ENCODE measurements around the gene CLASP1. TPM values are rescaled to one million over a fixed set of nuclear protein-coding genes. Genes with fewer than 3 reads are reported as not detected.
"Not testable (repeated sequence)": the region's sequence is repeated elsewhere in the genome, so short reads cannot be mapped to it uniquely, and the experiment has no call there.

CLASP1 gene
- total RNA-seq, 2 experiments from 2014 or later, result 64.4 to 75.9 TPM

DNA sequence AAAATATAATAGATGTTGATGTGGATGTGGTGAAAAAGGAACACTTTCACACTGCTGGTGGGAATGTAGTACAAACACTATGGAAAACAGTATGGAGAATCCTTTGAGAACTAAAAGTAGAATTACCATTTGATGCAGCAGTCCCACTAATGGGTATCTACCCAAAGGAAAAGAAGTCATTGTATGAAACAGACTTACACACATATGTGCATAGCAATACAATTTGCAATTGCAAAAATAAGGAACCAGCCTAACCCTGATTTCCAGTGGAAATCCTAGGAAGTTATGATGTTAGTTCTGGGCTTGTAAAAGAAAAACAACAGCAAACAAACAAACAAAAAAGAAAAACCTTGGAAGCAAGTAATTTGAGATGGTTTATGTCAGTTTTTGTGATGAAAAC lies 28.6 kb upstream of the CLASP1 start:
- ATAC-seq (ENCODE audit: low read depth) (no peak), DNase-seq (no peak)
- Mint-ChIP-seq H3K4me3 (no peak overlapping the region), H3K9me3 (peaks cover 35% of the 10 kb centered on the region), H3K27me3 (peaks cover 19% of the 10 kb centered on the region), H3K36me3 (peaks cover 20% of the 10 kb centered on the region), H3K27ac (no peak overlapping the region), H3K4me1 (peaks cover 5% of the 10 kb centered on the region)
- POLR2A ChIA-PET, result no interaction called here

DNA sequence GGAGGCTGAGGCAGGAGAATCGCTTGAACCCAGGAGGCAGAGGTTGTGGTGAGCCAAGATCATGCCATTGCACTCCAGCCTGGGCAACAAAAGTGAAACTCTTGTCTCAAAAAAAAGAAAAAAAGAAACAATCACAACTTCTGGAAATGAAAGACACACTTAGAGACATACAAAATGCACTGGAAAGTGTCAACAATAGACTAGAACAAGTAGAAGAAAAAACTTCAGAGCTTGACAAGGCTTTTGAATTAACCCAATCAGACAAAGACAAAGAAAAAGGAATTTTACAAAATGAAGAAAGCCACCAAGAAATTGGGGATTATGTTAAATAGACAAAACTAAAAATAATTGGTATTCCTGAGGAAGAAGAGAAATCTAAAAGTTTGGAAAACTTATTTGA lies 22.4 kb upstream of the CLASP1 start:
- DNase-seq; H3K4me3 Mint-ChIP-seq; POLR2A ChIA-PET; ATAC-seq (ENCODE audit: low read depth); H3K4me1 Mint-ChIP-seq; H3K27ac Mint-ChIP-seq: not testable (repeated sequence)
- Mint-ChIP-seq H3K9me3 (peaks cover 31% of the 10 kb centered on the region), H3K27me3 (peaks cover 19% of the 10 kb centered on the region), H3K36me3 (peaks cover 34% of the 10 kb centered on the region)

DNA sequence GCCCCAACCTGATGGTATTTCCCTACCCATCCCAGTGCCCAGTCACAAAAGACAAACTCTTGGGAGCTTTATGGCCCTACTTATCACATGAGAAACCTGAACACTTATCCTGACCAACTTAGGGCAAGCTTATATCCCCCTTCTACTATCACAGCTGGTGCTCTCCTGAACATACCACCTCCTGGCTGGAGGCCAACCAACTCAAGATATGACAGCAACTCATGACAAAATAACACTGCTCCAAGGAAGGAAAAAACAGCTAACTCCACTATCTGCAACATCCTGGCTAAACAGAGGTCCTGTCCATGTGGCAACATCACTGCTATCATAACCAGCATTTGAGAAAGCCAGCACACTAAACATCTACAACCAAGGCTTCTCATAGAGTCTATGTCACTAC lies 20.9 kb upstream of the CLASP1 start:
- peaks cover 34% of the 10 kb centered on the region for H3K36me3 Mint-ChIP-seq
- no peaks in the 10 kb centered on the region for H3K4me1 Mint-ChIP-seq
- no peak overlapping the region for H3K4me3 Mint-ChIP-seq
- ATAC-seq (ENCODE audit: low read depth), result no peak
- H3K27ac Mint-ChIP-seq, result no peak overlapping the region
- H3K9me3 Mint-ChIP-seq, result peaks cover 25% of the 10 kb centered on the region
- POLR2A ChIA-PET, result no interaction called here
- H3K27me3 Mint-ChIP-seq, result peaks cover 18% of the 10 kb centered on the region
- no peak for DNase-seq

DNA sequence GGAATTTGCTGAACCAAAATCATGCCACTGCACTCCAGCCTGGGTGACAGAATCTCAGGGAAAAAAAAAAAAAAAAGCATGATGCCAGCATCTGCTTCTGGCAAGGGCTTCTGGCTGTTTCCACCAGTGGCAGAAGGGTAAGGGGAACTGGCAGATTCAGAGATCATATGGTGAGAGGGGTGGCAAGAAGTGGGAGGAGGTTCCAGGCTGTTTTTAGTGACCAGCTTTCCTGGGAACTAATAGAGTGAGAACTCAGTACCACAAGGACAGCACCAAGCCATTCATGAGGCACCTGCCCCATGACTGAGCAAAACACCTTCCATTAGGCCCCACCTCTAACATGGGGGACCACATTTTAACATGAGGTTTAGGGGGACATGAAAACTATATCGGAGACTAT lies 18.4 kb upstream of the CLASP1 start:
- peaks cover 15% of the 10 kb centered on the region for H3K9me3 Mint-ChIP-seq
- no peak overlapping the region for H3K27ac Mint-ChIP-seq
- H3K27me3 Mint-ChIP-seq, result peaks cover 4% of the 10 kb centered on the region
- H3K36me3 Mint-ChIP-seq, result peaks cover 26% of the 10 kb centered on the region
- H3K4me1 Mint-ChIP-seq, result no peaks in the 10 kb centered on the region
- ATAC-seq (ENCODE audit: low read depth), result no peak
- POLR2A ChIA-PET, result interaction anchor here (0.6 to 0.8 kb wide), 3 partner anchors 12 to 136 kb away, joined by 3 read pairs; no protein-coding TSS in a partner anchor
- no peak overlapping the region for H3K4me3 Mint-ChIP-seq
- DNase-seq, result no peak

DNA sequence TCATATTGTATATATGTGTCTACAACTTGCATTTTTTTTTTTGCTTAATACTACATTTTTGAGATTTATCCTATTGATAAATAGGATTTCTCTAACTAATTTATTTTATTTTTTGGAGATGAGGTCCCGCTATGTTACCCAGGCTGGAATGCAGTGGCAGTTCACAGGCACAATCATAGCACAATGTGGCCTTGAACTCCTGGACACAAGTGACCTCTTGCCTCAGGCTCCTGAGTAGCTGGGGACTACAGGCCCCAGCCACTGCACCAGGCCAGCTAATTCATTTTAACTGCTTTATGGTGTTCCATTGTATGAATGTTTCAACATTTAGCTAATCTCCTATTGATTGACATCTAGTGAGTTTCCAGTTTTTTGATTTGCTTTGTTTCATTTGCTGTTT lies 16.8 kb upstream of the CLASP1 start:
- peaks cover 7% of the 10 kb centered on the region for H3K9me3 Mint-ChIP-seq
- H3K4me3 Mint-ChIP-seq, result no peak overlapping the region
- POLR2A ChIA-PET, result interaction anchor here (1.2 kb wide), 1 partner anchor 33 kb away, joined by 3 read pairs; no protein-coding TSS in a partner anchor
- no peak overlapping the region for H3K27ac Mint-ChIP-seq
- ATAC-seq (ENCODE audit: low read depth) (no peak), DNase-seq (no peak)
- H3K4me1 Mint-ChIP-seq, result no peaks in the 10 kb centered on the region
- peaks cover 25% of the 10 kb centered on the region for H3K36me3 Mint-ChIP-seq
- peaks cover 2% of the 10 kb centered on the region for H3K27me3 Mint-ChIP-seq

DNA sequence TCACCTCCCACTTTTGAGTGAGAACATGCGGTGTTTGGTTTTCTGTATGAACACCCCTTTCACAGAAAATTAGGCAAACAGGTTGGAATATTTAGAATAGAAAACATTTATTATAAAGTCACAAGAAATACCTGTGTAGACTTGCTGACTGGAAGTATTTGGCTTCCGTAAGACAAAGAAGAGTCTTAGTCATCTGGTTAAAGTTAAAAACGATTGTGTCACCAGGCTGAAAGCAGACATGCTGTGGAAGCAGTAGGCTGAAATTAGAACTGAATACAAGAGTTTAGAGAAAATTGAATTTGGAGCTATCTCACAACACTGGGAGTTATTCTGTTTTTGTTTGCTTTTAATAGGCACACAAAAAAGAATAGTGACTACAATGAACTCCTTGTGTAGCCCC lies 16.2 kb upstream of the CLASP1 start:
- H3K27me3 Mint-ChIP-seq, result peaks cover 2% of the 10 kb centered on the region
- no peak overlapping the region for H3K27ac Mint-ChIP-seq
- no peak for DNase-seq
- POLR2A ChIA-PET, result interaction anchor here (1.2 kb wide), 1 partner anchor 34 kb away, joined by 3 read pairs; no protein-coding TSS in a partner anchor
- H3K9me3 Mint-ChIP-seq, result peaks cover 5% of the 10 kb centered on the region
- no peak for ATAC-seq (ENCODE audit: low read depth)
- peaks cover 22% of the 10 kb centered on the region for H3K36me3 Mint-ChIP-seq
- no peaks in the 10 kb centered on the region for H3K4me1 Mint-ChIP-seq
- H3K4me3 Mint-ChIP-seq, result no peak overlapping the region

DNA sequence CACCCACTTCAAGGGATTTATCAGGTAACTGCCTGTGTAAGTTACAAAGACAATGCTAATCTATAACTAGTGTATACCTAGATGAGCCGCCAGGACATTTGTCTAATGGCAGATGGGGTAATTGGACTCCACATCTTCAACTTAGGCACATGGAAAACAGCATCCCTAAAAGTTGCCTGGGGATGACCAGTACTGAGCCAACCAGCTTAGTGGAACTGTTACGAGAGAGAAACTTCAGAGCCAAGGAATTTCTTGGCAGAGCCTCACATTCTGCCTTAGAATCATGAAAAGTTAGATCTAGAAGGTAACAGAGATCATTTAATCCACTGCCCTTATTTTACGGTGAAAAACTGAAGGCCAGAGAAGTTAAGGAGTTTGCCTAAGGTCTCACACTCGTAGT lies 15.5 kb upstream of the CLASP1 start:
- DNase-seq (no peak), ATAC-seq (ENCODE audit: low read depth) (no peak)
- H3K27me3 Mint-ChIP-seq, result no peaks in the 10 kb centered on the region
- H3K9me3 Mint-ChIP-seq, result no peaks in the 10 kb centered on the region
- POLR2A ChIA-PET, result interaction anchor here (1.2 kb wide), 1 partner anchor 34 kb away, joined by 3 read pairs; no protein-coding TSS in a partner anchor
- H3K4me1 Mint-ChIP-seq, result no peaks in the 10 kb centered on the region
- no peak overlapping the region for H3K27ac Mint-ChIP-seq
- H3K36me3 Mint-ChIP-seq, result peaks cover 16% of the 10 kb centered on the region
- H3K4me3 Mint-ChIP-seq, result no peak overlapping the region

DNA sequence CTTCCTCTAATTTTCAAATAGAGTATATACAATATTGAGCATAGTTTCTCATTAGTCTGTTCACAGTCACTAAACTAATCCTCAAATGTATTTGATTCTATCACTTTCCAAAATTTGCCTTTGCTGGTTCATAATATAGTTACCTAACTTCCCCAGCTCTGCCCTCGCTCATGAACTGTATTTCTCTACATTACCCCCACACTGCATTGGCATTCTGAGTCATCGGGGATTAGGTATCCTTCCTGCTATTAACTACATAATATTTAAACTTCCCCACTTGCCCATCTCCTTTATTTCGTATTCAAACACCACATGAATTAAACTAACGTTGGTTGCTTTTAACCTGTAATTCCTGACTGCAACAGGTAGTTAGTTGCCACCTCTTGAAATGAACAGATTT lies 14.8 kb upstream of the CLASP1 start:
- no peak for DNase-seq
- Mint-ChIP-seq H3K9me3 (no peaks in the 10 kb centered on the region), H3K27me3 (no peaks in the 10 kb centered on the region), H3K27ac (no peak overlapping the region), H3K4me3 (no peak overlapping the region), H3K4me1 (no peaks in the 10 kb centered on the region), H3K36me3 (peaks cover 14% of the 10 kb centered on the region)
- no peak for ATAC-seq (ENCODE audit: low read depth)
- POLR2A ChIA-PET, result no interaction called here

DNA sequence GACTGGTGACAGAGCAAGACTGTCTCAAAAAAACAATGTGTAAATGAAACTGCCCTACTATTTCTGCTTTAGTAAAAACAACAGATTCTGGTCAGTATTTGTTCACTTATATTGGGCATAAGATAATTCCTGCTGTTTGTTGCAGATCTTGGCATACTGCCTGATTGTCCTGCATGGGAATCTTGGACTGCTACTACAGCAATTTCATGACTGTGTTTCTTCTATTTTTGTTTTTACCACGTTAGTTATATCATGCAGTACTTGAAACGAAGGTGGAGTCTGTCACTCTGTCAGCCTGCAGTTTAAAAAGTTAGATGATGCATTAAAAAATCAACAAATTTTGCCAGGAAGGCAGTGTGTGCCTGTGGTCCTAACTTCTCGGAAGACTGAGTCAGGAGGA lies 14.2 kb upstream of the CLASP1 start:
- Mint-ChIP-seq H3K36me3 (peaks cover 15% of the 10 kb centered on the region), H3K27me3 (no peaks in the 10 kb centered on the region), H3K27ac (no peak overlapping the region), H3K4me1 (no peaks in the 10 kb centered on the region), H3K4me3 (no peak overlapping the region), H3K9me3 (no peaks in the 10 kb centered on the region)
- ATAC-seq (ENCODE audit: low read depth) (no peak), DNase-seq (no peak)
- POLR2A ChIA-PET, result interaction anchor here (0.7 kb wide), 1 partner anchor 13 kb away, joined by 3 read pairs; no protein-coding TSS in a partner anchor

DNA sequence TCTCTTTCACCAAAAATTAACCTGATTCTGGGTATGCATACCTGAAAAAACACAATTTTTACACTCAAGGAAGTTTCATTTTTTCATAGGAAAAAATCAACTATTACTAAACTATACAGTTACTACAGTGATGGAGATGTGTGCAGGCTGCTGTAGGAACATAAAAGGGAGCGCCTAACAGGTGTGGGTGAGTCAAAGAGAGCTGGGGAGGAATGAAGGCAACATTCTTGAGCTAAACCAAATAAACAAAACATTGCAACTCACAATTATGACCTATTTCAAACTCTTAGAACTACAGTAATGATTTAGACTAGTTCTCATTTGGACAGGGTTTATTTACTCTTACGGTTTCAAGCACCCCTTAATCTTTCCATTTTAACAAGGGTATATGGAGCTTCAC lies 13.4 kb upstream of the CLASP1 start:
- ATAC-seq (ENCODE audit: low read depth) (no peak), DNase-seq (no peak)
- POLR2A ChIA-PET, result interaction anchor here (0.7 kb wide), 1 partner anchor 12 kb away, joined by 3 read pairs; no protein-coding TSS in a partner anchor
- H3K27me3 Mint-ChIP-seq, result no peaks in the 10 kb centered on the region
- no peaks in the 10 kb centered on the region for H3K4me1 Mint-ChIP-seq
- no peak overlapping the region for H3K27ac Mint-ChIP-seq
- peaks cover 12% of the 10 kb centered on the region for H3K36me3 Mint-ChIP-seq
- H3K4me3 Mint-ChIP-seq, result no peak overlapping the region
- no peaks in the 10 kb centered on the region for H3K9me3 Mint-ChIP-seq

DNA sequence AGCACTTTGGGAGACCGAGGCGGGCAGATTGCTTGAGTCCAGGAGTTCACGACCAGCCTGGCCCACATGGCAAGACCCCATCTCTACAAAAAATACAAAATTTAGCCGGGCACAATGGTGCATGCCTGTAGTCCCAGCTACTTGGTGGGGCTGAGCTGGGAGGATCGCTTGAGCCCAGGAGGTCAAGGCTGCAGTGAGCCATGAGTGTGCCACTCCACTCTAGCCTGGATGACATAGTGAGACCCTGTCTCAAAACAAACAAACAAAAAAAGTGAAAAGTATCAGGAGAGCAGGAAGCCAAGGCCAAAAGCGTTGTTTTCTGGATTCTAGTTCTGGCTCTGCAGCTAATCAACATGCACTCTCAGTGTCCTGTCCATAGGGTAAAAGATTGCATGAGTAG lies 10.7 kb upstream of the CLASP1 start:
- POLR2A ChIA-PET, result no interaction called here
- H3K27ac Mint-ChIP-seq, result no peak overlapping the region
- no peaks in the 10 kb centered on the region for H3K4me1 Mint-ChIP-seq
- no peak overlapping the region for H3K4me3 Mint-ChIP-seq
- ATAC-seq (ENCODE audit: low read depth) (no peak), DNase-seq (no peak)
- H3K27me3 Mint-ChIP-seq, result no peaks in the 10 kb centered on the region
- H3K36me3 Mint-ChIP-seq, result peaks cover 10% of the 10 kb centered on the region
- no peaks in the 10 kb centered on the region for H3K9me3 Mint-ChIP-seq

DNA sequence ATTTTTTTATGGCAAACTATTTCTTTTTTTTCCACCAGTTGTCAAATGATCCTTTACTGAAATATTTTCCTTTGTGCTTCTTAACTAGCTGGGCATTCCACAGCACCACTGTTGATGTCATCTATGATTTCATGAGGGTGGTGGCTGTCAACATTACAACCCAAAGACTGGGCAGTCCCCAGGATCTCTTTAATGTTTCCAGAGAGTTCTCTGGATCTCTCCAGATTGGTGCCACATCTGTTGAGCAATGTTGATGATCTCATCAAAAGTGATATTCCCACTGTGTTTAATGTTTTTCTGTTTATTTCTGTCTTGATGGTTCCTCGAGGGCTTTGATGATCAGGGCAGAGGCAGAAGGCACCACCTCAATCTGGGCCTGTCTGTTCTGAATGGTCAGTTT lies 9.1 kb upstream of the CLASP1 start:
- H3K27me3 Mint-ChIP-seq; POLR2A ChIA-PET; H3K4me1 Mint-ChIP-seq; H3K27ac Mint-ChIP-seq; DNase-seq; ATAC-seq (ENCODE audit: low read depth); H3K4me3 Mint-ChIP-seq; H3K9me3 Mint-ChIP-seq: not testable (repeated sequence)
- peaks cover 17% of the 10 kb centered on the region for H3K36me3 Mint-ChIP-seq

DNA sequence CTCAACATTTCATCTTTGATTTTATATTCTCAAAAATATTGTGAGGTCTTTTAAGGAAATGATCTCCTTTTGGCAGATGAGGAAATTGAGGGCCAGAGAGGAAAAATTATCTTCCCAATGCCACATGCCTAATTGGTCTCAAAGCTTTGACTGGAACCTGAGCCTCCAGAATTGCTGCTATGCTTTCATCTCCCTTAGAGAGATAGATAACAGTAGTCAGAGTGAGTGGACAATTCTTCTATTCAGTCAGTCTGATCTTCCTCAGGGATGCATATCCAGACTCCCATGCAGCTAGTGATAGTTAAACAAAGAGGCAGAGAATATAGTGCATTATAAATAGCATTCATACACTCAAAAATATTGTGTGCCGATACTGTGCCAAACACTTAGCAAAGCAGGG lies 3.8 kb upstream of the CLASP1 start:
- Mint-ChIP-seq H3K4me1 (peaks cover 27% of the 10 kb centered on the region), H3K36me3 (peaks cover 15% of the 10 kb centered on the region), H3K27ac (no peak overlapping the region), H3K4me3 (no peak overlapping the region), H3K9me3 (no peaks in the 10 kb centered on the region), H3K27me3 (no peaks in the 10 kb centered on the region)
- ATAC-seq (ENCODE audit: low read depth), result no peak
- no peak for DNase-seq
- POLR2A ChIA-PET, result interaction anchor here (1.4 kb wide), 1 partner anchor 122 kb away, joined by 3 read pairs; the partner anchor contains the start of gene RNU4ATAC

DNA sequence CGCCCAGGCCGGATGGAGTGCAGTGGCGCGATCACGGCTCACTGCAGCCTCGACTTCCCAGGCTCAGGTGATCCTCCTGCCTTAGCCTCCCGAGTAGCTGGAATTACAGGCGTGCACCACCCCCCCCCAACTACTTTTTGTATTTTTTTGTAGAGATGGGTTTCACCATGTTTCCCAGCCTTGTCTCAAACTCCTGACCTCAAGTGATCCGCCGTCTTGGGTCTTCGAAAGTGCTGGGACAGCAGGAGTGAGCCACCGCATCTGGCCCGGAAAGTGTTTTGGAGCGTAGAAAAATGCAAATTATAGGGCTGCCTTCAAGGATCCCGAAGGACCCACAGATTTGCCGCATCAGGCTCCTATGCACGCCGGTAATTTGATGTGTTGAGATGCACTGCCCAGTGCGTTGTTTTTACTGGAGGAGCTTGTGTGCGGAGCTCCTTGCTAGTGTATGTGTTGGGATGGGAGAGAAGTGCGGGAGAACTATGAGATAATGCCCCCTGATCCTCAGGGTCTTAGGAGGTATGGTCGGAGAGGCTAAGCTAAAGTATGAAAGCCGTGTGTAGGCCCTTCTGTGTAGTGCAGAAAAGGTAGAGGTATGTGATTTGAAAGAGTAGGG lies 1.2 kb upstream of the CLASP1 start:
- no peak for ATAC-seq (ENCODE audit: low read depth)

More for the DNA sequence above, 1.2 kb upstream of the CLASP1 start:
- peak; percentile 41 for DNase-seq
- Mint-ChIP-seq H3K9me3 (no peaks in the 10 kb centered on the region), H3K4me3 (peak overlapping the region; percentile 96), H3K27me3 (no peaks in the 10 kb centered on the region), H3K4me1 (peaks cover 42% of the 10 kb centered on the region), H3K36me3 (peaks cover 17% of the 10 kb centered on the region), H3K27ac (peak overlapping the region; percentile 99)
- POLR2A ChIA-PET, result interaction anchor here (0.6 to 5.0 kb wide), 11 partner anchors 13 to 134 kb away, joined by 3 to 101 read pairs (median 5); partner anchors contain the start of genes NIFK and RNU4ATAC

All from activated naive CD8-positive, alpha-beta T cell treated with anti-CD3 and anti-CD28 coated beads, Interleukin-2, amount 10 ng/mL, durations not matched to agents 7 days and 5 days (primary cell).